ENCODE data around the gene KDM2A.

- no peak for TF ChIP-seq CTCF (conservative IDR thresholded peaks at IDR 0.05; ENCODE audit: low read depth in 2 of 2)
- no peak for TF ChIP-seq POLR2AphosphoS5 (IDR thresholded peaks at IDR 0.05; ENCODE audit: low read depth)
- no peak for TF ChIP-seq JUNB (IDR thresholded peaks at IDR 0.05; ENCODE audit: unreplicated experiment)
- no peak for TF ChIP-seq EZH2 (IDR thresholded peaks at IDR 0.05; ENCODE audit: low read depth, unreplicated experiment)
- no peak for TF ChIP-seq EZH2phosphoT487 (IDR thresholded peaks at IDR 0.05; ENCODE audit: unreplicated experiment)
- TF ChIP-seq ZNF462 (CRISPR knock-in tag; IDR thresholded peaks at IDR 0.05), result no peak
Observed at GRCh38 chr11:67153971-67154370, 34.9 kb downstream of the KDM2A start.

All from GM23338 (cell line).